Endodermal cell (in vitro differentiated cells): Measurements from ENCODE around the gene MRPS16. TPM values are rescaled to one million over a fixed set of nuclear protein-coding genes. Genes with fewer than 3 reads are reported as not detected.

Source experiments
- DNase-seq: peaks from one replicate; pipeline ENCODE4 v3.0.0-alpha.2; 2017
- H3K27ac ChIP-seq: 2 replicates; pipeline ENCODE4 v1.5.1; 2013; ENCODE audit warnings: mild to moderate bottlenecking, low read depth, low read length, moderate library complexity
- H3K27me3 ChIP-seq: 2 replicates; pipeline ENCODE4 v1.6.1; 2013; ENCODE audit warnings: mild to moderate bottlenecking, low read length, moderate library complexity; ENCODE audit not compliant: insufficient read depth, control insufficient read depth, poor library complexity, severe bottlenecking
- H3K36me3 ChIP-seq: 2 replicates; pipeline ENCODE4 v1.7.0; 2013; ENCODE audit warnings: mild to moderate bottlenecking, low read length, moderate library complexity; ENCODE audit not compliant: control insufficient read depth, insufficient read depth
- H3K4me1 ChIP-seq: one replicate; pipeline ENCODE4 v1.7.0; 2013; ENCODE audit warnings: low read length; ENCODE audit not compliant: control insufficient read depth, insufficient read depth
- H3K4me3 ChIP-seq: 2 replicates; pipeline ENCODE4 v1.5.1; 2013; ENCODE audit warnings: mild to moderate bottlenecking, low read length, moderate library complexity
- H3K9ac ChIP-seq: 2 replicates; pipeline ENCODE4 v1.6.1; 2013; ENCODE audit warnings: mild to moderate bottlenecking, low read length, moderate library complexity; ENCODE audit not compliant: poor library complexity, severe bottlenecking; ENCODE audit errors: extremely low read depth
- H3K9me3 ChIP-seq: 2 replicates; pipeline ENCODE4 v1.6.1; 2013; ENCODE audit warnings: mild to moderate bottlenecking, low read length, moderate library complexity; ENCODE audit not compliant: control insufficient read depth
- H3K27ac Mint-ChIP-seq: 2 replicates; pipeline ENCODE4 v1.8.0; 2020; ENCODE audit warnings: mixed read lengths
- H3K27me3 Mint-ChIP-seq: 2 replicates; pipeline ENCODE4 v1.8.0; 2021; ENCODE audit warnings: mild to moderate bottlenecking, mixed read lengths; ENCODE audit not compliant: insufficient read depth
- H3K36me3 Mint-ChIP-seq: 2 replicates; pipeline ENCODE4 v1.8.0; 2020; ENCODE audit warnings: low read depth, mixed read lengths
- H3K4me1 Mint-ChIP-seq: 2 replicates; pipeline ENCODE4 v1.8.0; 2020; ENCODE audit warnings: mixed read lengths
- H3K4me3 Mint-ChIP-seq: 2 replicates; pipeline ENCODE4 v1.8.0; 2020; ENCODE audit warnings: mild to moderate bottlenecking, moderate library complexity, mixed read lengths
- H3K9me3 Mint-ChIP-seq: 2 replicates; pipeline ENCODE4 v1.8.0; 2020; ENCODE audit warnings: mild to moderate bottlenecking, mixed read lengths
- WGBS, 2 experiments: methylation state at CpG; one replicate each; pipeline versions ENCODE4 v1.1.5 to v1.1.7; 2013; ENCODE audit warnings: missing lambda C conversion rate in 2 of 2, mixed read lengths in 1 of 2; ENCODE audit not compliant: insufficient coverage in 1 of 2, insufficient read length in 1 of 2; 5-methylcytosine and 5-hydroxymethylcytosine counted together
- total RNA-seq, 2 donors: library from RNA; stranded (reverse); fragmentation: NEBNext Ultra II Directional in 1 of 2; extraction: Animal tissue kit (Norgen Biotek cat#: 25700) in 1 of 2; gene quantifications; 2 replicates in 1 of 2; 3 replicates in 1 of 2; pipeline ENCODE4 v1.2.1, GENCODE V29; 2021
- TF ChIP-seq, protein P1 (sequence below): fragments of 200-600 bp; sonication (generic); conservative IDR thresholded peaks from 2 replicates; pipeline ENCODE4 v1.5.0; 2021; ENCODE audit warnings: antibody characterized with exemption, mild to moderate bottlenecking

The MRPS16 gene
- total RNA-seq, 2 donors from 2014 or later, result 100.0 to 104 TPM

DNA sequence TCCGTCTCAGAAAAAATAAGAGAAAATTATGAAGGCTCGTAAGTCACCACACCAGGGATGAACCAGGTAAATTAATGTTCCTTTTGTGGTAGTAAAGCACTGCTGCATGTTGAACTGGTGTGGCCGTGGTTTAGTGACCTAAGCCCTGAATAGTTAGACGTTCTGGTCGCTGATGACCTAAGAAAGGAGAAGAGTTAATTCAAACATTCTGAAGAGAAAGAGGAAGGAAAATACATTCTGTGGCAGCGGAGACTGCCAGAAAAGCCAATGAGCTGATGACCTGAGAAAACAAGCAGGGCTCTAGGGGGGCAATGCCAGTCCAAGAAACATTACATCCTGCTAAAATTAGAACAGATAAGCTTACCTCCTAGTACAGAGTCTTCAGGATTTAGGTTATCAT is 22.9 kb downstream of the MRPS16 start:
- Histone ChIP-seq H3K27me3 (no peaks in the 10 kb centered on the region), H3K4me1 (no peaks in the 10 kb centered on the region), H3K4me3 (no peak overlapping the region), H3K36me3 (peaks cover 29% of the 10 kb centered on the region), H3K9ac (no peak overlapping the region), H3K27ac (no peak overlapping the region), H3K9me3 (no peaks in the 10 kb centered on the region)
- no peaks in the 10 kb centered on the region for H3K4me1 Mint-ChIP-seq
- peaks cover 21% of the 10 kb centered on the region for H3K36me3 Mint-ChIP-seq
- WGBS, 2 experiments, result 93 to 95% methylated on average over 6 of the region's 6 CpGs
- no peak overlapping the region for H3K4me3 Mint-ChIP-seq
- DNase-seq, result no peak
- TF ChIP-seq, protein P1, sequence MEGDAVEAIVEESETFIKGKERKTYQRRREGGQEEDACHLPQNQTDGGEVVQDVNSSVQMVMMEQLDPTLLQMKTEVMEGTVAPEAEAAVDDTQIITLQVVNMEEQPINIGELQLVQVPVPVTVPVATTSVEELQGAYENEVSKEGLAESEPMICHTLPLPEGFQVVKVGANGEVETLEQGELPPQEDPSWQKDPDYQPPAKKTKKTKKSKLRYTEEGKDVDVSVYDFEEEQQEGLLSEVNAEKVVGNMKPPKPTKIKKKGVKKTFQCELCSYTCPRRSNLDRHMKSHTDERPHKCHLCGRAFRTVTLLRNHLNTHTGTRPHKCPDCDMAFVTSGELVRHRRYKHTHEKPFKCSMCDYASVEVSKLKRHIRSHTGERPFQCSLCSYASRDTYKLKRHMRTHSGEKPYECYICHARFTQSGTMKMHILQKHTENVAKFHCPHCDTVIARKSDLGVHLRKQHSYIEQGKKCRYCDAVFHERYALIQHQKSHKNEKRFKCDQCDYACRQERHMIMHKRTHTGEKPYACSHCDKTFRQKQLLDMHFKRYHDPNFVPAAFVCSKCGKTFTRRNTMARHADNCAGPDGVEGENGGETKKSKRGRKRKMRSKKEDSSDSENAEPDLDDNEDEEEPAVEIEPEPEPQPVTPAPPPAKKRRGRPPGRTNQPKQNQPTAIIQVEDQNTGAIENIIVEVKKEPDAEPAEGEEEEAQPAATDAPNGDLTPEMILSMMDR, result no peak
- no peaks in the 10 kb centered on the region for H3K27me3 Mint-ChIP-seq
- no peaks in the 10 kb centered on the region for H3K9me3 Mint-ChIP-seq
- no peak overlapping the region for H3K27ac Mint-ChIP-seq

DNA sequence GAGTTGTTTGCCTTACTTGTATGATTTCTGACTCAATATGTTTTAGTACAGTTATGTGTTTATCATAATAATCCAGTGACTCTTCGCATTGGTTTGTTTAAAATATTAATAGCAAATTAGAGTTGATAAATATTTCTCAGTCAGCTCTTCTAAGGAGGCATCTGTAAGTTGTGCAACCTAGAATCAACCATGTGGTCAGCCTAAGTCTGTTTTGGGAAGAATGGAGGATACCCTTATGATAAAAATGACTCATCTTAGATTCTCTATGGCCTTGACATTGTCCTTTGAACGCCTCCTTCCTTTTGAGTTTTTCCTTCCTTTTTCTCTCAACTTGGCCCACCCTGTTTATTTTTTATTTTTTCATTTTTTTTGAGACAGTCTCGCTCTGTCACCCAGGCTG is 24.2 kb downstream of the MRPS16 start:
- H3K9me3 Mint-ChIP-seq, result no peaks in the 10 kb centered on the region
- no peaks in the 10 kb centered on the region for H3K27me3 Mint-ChIP-seq
- WGBS, 2 experiments, result 86 to 97% methylated on average over 2 to 3 of the region's 3 CpGs
- Histone ChIP-seq H3K27me3 (no peaks in the 10 kb centered on the region), H3K9ac (no peak overlapping the region), H3K36me3 (peaks cover 15% of the 10 kb centered on the region), H3K4me3 (no peak overlapping the region), H3K27ac (no peak overlapping the region), H3K4me1 (no peaks in the 10 kb centered on the region), H3K9me3 (no peaks in the 10 kb centered on the region)
- H3K4me1 Mint-ChIP-seq, result no peaks in the 10 kb centered on the region
- no peak overlapping the region for H3K27ac Mint-ChIP-seq
- peaks cover 15% of the 10 kb centered on the region for H3K36me3 Mint-ChIP-seq
- TF ChIP-seq, protein P1, result no peak
- DNase-seq, result no peak
- H3K4me3 Mint-ChIP-seq, result no peak overlapping the region

- TF ChIP-seq, protein P1, result no peak
- no peak overlapping the region for H3K27ac Mint-ChIP-seq
- DNase-seq, result no peak
These were observed 25.8 kb downstream of the MRPS16 start for GRCh38 chr10:73226663-73227062.

More at GRCh38 chr10:73226663-73227062, 25.8 kb downstream of the MRPS16 start:
- H3K4me3 Mint-ChIP-seq, result no peak overlapping the region
- no peaks in the 10 kb centered on the region for H3K9me3 Mint-ChIP-seq
- no peaks in the 10 kb centered on the region for H3K9me3 ChIP-seq
- H3K36me3 ChIP-seq, result peaks cover 5% of the 10 kb centered on the region
- no peaks in the 10 kb centered on the region for H3K4me1 Mint-ChIP-seq
- no peaks in the 10 kb centered on the region for H3K27me3 Mint-ChIP-seq
- peaks cover 14% of the 10 kb centered on the region for H3K36me3 Mint-ChIP-seq
- no peaks in the 10 kb centered on the region for H3K27me3 ChIP-seq
- no peaks in the 10 kb centered on the region for H3K4me1 ChIP-seq
- no peak overlapping the region for H3K27ac ChIP-seq
- no peak overlapping the region for H3K4me3 ChIP-seq
- no peak overlapping the region for H3K9ac ChIP-seq
